Measurements from ENCODE around the gene SPAG16.
A peak's percentile ranks its signal among the peaks of the same experiment; 100 is the strongest.

SPAG16 gene

DNA sequence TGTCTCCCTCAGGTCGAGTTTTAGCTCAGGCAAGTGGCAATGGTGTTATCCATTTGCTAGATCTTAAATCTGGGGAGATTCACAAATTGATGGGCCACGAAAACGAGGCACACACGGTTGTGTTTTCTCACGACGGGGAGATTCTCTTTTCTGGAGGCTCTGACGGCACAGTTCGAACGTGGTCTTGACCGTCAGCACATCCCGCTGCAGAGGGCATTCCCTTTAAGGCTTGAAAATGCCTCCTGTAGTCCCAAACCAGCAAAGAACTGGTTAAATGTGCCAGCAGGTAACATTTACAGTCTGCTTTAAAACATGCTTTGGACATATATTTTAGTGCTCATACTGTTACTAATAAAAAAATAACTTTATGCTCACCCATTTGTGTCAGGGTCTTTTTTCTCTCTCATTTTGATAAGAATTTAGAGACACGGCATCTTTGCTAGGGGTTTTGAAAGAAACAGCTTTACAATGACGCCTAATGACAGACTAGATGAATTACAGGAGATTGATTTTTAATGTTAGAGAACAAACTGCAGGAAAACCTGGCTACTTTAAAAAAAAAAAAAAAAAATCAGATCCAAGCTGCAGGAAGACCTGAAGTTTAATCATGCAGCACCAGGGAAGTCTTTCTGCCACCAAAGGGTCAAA lies 1126.0 kb downstream of the SPAG16 start:
- DNase-seq: no peak

DNA sequence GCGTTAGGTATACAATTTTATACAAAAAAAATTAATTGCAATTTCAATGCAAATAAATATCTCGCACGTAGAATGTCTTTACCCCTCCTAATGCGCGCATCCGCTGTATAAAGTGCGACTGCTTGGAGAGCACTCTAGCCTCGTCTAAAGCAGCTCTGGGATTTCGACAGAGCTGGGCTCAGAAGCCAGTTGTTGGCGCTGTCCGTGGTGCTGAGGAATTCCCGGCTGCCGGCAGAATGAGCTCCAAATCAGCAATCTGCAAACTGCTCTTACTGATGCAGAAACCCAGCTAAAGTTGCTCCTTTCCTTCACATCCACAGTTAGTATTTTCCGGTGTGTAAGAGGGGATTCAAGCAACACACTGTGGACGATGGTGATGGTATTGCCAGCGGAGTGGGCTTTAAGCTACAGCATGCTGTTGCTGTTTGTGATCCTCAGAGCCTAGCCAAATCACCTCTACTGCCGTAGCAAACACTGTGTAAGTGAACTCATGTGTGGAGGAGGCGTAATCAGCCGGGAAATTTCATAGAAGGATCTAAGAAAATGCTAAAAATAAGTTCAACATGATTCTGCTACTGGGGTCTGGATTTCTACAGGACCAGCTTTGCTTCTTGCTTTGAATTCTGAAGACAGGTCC lies 1126.8 kb downstream of the SPAG16 start, which contains the start of gene VWC2L:
Gene VWC2L, plus strand, starts transcription at position 137 of the 637 bp plus-strand sequence. CDS start 3,140 bp downstream, outside the sequence.
- peak; percentile 95 for DNase-seq

DNA sequence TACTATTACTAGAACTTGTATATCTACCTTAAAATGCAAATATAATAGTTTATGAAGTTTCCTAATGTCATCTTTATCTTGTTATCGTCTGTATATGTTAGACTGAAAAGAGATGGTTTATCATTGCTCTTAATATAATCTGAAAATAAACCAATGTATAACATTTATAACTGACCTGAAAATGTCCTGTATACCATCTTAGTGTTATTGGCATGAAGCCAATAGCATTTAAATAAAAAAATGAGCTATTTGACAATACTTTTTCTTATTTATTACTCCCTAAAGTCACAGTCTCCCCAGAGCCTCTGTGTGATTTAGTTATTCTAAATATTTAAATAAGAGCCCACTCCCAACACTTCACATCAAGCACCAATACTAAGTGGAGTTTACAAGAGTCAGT lies 1128.4 kb downstream of the SPAG16 start:
- no peak for DNase-seq

DNA sequence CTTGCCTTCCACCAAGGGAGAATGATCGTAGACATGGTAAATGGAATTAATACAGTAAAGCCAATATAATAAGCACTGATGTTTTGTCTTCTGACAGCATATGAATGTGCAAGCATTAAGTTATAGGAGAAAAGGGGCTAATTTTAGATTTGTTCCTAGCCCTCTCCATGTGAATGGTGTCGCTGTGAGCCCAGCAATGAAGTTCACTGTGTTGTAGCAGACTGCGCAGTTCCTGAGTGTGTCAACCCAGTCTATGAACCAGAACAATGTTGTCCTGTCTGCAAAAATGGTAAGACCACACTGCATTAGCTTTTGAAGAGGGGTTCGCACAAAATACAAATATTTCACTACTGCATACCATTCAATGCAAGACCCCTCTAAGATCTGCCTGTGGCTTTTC lies 1152.2 kb downstream of the SPAG16 start:
- DNase-seq: no peak

DNA sequence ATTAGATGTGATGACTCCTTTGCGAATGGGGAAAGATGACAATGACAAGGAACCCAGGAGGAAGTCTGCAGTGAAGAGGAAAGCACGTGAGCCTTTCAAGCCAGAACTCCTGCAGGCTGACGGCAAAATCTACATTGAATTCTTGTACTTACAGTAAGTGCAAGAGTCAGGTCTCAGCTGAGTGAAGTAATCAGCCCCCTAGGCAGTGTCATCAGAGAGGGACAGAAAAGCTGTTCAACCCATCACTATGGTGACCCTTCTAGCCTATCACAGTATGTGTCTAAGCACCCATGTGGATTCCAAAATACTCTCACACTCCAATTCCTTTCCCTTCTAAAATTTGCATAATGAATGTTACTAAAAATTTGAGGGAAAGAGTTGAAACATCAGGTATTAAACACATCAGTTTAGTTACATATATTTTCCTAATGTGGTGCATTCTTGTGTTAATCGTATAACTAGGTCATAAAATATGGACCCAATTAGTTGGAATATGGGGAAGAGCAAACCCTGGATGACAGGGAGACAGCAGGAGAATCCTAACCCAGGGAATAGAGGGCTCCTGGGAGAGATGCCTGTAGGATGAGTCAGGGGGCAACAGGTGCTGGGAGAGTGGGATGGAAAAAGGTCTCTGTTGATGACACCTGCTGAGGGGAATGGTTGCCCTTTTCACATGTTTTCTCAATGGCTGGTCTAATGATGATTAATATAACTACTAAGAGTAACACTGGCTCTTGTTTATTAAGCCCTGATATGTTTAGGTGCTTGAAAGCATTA lies 1166.0 kb downstream of the SPAG16 start:
- no peak for DNase-seq

DNA sequence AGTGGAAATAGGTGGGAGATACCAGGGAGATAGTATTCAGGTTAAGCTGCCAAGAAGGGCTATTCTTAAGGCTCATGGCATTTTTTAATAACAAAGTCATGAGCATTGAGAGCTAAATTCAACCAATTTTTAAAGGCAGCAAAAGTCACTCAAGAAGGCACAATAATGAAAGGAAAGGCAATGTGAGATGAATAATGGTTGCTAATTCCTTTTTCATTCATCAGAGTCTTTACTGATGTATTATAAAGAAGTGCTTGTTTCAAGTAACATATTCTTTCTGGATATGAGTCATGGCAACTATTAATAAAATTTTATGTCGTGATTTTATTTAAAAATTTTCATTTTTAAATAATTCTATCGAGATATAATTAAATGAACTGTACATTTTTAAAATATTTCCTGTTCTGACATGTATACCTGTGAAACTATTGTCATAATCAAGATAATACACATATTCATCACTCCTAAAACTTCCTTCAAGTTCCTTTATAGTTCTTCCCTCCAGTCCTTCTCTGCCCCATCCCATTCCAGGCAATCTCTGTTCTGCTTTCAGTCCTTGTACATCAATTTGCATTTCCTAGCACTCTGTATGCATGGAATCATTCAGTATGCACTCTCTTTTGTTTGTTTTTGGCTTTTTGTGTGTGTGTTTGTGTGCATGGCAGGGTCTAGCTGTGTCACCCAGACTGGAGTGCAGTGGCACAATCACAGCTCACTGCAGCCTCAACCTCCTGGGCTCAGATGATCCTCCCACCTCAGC lies 1167.4 kb downstream of the SPAG16 start:
- DNase-seq: no peak

All from eye (tissue), 1 donor.